ENCODE data around the gene HYAL4. TPM values are rescaled to one million over a fixed set of nuclear protein-coding genes. Genes with fewer than 3 reads are reported as not detected.

Gene HYAL4
- total and polyA plus RNA-seq, 2 of the 13 experiments (the other 11 are each of a cell fraction or from before 2014, with no cell fraction given) = not detected

GRCh38 chr7:123917878-123918277, 72.9 kb downstream of the HYAL4 start:
- no peak for TF ChIP-seq ATF2 (CRISPR knock-in tag; IDR thresholded peaks at IDR 0.05)
- no peak for TF ChIP-seq NFKB2 (CRISPR knock-in tag; IDR thresholded peaks at IDR 0.05; ENCODE audit: borderline replicate concordance)
- TF ChIP-seq ZSCAN25 (CRISPR knock-in tag; IDR thresholded peaks at IDR 0.05) = no peak
- no peak for TF ChIP-seq ZNF224 (CRISPR knock-in tag; IDR thresholded peaks at IDR 0.05)
- no peak for TF ChIP-seq DRAP1 (CRISPR knock-in tag; IDR thresholded peaks at IDR 0.05)
- no peak for TF ChIP-seq FOXA1 (IDR thresholded peaks at IDR 0.05)
- TF ChIP-seq FOXA1 (CRISPR knock-in tag; IDR thresholded peaks at IDR 0.05) = no peak
- TF ChIP-seq ZNF510 (CRISPR knock-in tag; IDR thresholded peaks at IDR 0.05; ENCODE audit: low read depth) = no peak
- TF ChIP-seq GTF3A (CRISPR knock-in tag; conservative IDR thresholded peaks at IDR 0.05) = no peak
- TF ChIP-seq TOE1 (CRISPR knock-in tag; IDR thresholded peaks at IDR 0.05) = no peak
- TF ChIP-seq EHMT2 (IDR thresholded peaks at IDR 0.05; ENCODE audit: borderline replicate concordance, low read depth, low read length) = no peak
- TF ChIP-seq KMT2B (CRISPR knock-in tag; IDR thresholded peaks at IDR 0.05) = no peak
- no peak for TF ChIP-seq HCFC1 (IDR thresholded peaks at IDR 0.05; ENCODE audit: low read depth, low read length)
- no peak for TF ChIP-seq E2F1 (CRISPR knock-in tag; IDR thresholded peaks at IDR 0.05)
- TF ChIP-seq ZNF136 (CRISPR knock-in tag; IDR thresholded peaks at IDR 0.05; ENCODE audit: low read depth) = no peak
- no peak for TF ChIP-seq DMTF1 (CRISPR knock-in tag; IDR thresholded peaks at IDR 0.05)
- TF ChIP-seq ARHGAP35 (CRISPR knock-in tag; IDR thresholded peaks at IDR 0.05; ENCODE audit: borderline replicate concordance) = no peak
- TF ChIP-seq ZNF614 (CRISPR knock-in tag; IDR thresholded peaks at IDR 0.05; ENCODE audit: borderline replicate concordance) = no peak
- TF ChIP-seq ELK4 (CRISPR knock-in tag; IDR thresholded peaks at IDR 0.05; ENCODE audit: borderline replicate concordance) = no peak
- DNase-seq (ENCODE audit: low spot score) = no peak
- WGBS (ENCODE audit: low lambda C conversion rate) = 74% methylated on average over 12 of the region's 12 CpGs
- in situ Hi-C loops (cut with HindIII; ENCODE audit: extremely low pct_ligation_motif_present, low pct_unique_long_range_greater_than_20kb) = no loop called here
- H3K4me1 ChIP-seq (ENCODE audit: insufficient read depth, low read length) = no peaks in the 10 kb centered on the region
- no peak overlapping the region for H2AFZ ChIP-seq (ENCODE audit: low read length)
- no peaks in the 10 kb centered on the region for H3K9me3 ChIP-seq (ENCODE audit: low read length)
- no peaks in the 10 kb centered on the region for H3K27me3 ChIP-seq (ENCODE audit: control insufficient read depth in 1 of 2, insufficient read depth in 2 of 2, low read length in 2 of 2)
- CTCF ChIA-PET (ENCODE audit: low intra/inter-chr PET ratio, low total read pairs) = no interaction called here
- no peak overlapping the region for H3K9ac ChIP-seq (ENCODE audit: insufficient read depth, low read depth, low read length)
- POLR2A ChIA-PET = no interaction called here
- no peak overlapping the region for H3K4me2 ChIP-seq (ENCODE audit: low read depth, low read length)
- BruUV-seq (replicated peaks) = no TSS peak
- no peaks in the 10 kb centered on the region for H4K20me1 ChIP-seq (ENCODE audit: insufficient read depth, low read length)
- no peak for FAIRE-seq
- intact Hi-C loops (cut with micrococcal nuclease; ENCODE audit: unreplicated experiment) = no loop called here
- H3K79me2 ChIP-seq (ENCODE audit: insufficient read depth, low read length) = no peaks in the 10 kb centered on the region
- no peak overlapping the region for H3K27ac ChIP-seq (ENCODE audit: extremely low read length, insufficient read depth, low read length)
- H3K36me3 ChIP-seq (replicated peaks in 1 of 2; ENCODE audit: control insufficient read depth in 1 of 2, insufficient read depth in 2 of 2, low read length in 2 of 2) = no peaks in the 10 kb centered on the region
- no peak for ATAC-seq
- no peak overlapping the region for H3K4me3 ChIP-seq (replicated peaks in 1 of 3; ENCODE audit: insufficient read depth in 1 of 3, low read depth in 2 of 3, low read length in 3 of 3)
